OCI-M1 (cell line): Measurements from ENCODE around the gene FMR1NB.

ENCODE experiments used
- DNase-seq: peaks from one replicate; lab custom pipeline; 2025; lab: John Stamatoyannopoulos, UW

The FMR1NB gene, protein sequence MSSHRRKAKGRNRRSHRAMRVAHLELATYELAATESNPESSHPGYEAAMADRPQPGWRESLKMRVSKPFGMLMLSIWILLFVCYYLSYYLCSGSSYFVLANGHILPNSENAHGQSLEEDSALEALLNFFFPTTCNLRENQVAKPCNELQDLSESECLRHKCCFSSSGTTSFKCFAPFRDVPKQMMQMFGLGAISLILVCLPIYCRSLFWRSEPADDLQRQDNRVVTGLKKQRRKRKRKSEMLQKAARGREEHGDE

DNA sequence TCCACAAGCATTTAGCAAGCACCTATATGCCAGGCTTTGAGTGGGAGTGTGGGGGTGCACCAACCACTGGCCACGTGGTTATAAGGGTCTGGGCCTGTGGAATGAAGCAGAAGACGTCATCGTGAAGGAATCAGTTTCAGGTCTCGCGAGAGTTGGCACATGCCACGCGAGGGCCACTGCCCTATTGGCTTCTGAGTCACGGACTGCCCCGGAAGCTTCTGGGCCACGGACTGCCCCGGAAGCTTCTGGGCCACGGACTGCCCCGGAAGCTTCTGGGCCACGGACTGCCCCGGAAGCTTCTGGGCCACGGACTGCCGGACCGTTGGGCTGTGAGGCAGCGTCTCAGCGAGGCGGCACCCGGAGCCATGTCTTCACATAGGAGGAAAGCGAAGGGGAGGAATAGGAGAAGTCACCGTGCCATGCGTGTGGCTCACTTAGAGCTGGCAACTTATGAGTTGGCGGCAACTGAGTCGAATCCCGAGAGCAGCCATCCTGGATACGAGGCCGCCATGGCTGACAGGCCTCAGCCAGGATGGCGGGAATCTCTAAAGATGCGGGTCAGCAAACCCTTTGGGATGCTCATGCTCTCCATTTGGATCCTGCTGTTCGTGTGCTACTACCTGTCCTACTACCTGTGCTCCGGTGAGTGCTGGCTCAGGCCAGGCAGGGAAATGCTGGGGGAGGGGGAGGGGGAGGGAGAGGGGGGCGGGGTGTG, at the start of gene FMR1NB:
FMR1NB (plus strand) TSS at position 300 of the 715 bp plus-strand sequence; CDS start at position 366, 66 bp downstream.
- no peak for DNase-seq

DNA sequence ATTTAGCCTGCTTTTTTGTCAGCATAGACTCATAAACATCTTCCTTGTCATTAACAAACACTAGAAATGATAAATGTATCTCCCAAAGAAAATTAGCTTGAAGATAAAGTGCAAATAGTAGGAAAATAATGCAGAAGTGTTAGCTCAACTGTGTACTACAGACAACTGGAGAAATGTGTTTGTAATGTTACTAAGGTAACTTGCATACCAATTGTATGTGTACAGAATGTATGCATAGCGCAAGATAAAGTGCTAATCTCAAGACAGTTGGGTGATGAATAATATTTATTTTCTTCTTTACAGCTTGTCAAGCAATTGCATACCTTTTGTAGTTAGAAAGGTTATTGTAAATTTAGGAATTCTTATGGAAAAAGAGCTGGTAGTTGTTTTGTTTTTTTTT, 47.3 kb upstream of the FMR1NB start:
- no peak for DNase-seq

DNA sequence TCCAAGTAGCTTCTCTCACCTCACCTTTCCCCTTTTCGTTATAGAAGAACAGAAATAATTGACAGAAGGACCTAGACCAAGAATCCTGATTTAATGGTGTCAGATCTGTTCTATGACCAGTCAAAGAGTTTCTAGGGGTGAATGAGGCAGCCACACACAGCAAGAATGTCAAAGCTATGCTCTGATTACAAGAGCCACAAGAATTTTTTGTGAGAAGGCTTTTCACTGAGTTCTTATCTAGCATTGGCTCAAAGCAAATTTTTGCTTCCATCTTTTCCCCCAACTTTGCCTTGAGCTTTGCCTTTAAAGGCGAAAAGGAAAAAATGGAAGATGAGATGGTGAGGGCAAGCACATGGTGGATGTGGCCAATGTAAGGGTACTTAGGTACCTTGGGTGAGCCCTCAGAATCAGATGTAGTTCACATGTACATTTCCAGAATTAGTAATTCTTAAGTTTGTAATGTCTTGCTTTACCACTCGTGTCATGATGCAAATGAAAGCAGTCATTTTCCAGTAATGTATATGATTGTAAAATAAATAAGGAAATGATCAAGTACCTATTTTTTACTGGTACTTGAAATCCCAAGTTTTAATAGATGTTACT, 45.9 kb upstream of the FMR1NB start:
- DNase-seq, result no peak

DNA sequence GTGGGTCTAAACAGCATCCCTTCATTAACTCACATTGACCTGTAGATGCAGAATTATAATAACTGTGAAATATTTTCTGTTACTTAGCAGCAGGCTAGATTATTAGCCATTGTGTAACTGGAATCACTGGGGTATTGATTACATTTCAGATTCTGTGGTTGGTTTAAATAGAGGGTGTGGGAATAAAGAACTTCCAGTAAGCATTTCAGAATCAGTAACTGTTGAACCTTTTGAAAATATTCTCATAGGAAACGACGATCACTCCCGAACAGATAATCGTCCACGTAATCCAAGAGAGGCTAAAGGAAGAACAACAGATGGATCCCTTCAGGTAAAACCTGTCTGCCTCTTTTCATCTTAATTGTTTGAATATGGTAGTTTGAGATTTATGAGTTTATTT, 35.9 kb upstream of the FMR1NB start:
- DNase-seq, result no peak

DNA sequence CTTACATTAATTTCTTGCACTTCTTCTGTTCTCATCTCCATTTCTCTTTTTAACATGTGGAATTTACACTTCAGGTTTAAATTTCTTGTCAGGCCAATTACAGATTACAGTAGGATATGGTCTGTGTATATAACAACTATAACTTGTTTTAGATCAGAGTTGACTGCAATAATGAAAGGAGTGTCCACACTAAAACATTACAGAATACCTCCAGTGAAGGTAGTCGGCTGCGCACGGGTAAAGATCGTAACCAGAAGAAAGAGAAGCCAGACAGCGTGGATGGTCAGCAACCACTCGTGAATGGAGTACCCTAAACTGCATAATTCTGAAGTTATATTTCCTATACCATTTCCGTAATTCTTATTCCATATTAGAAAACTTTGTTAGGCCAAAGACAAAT, 32.6 kb upstream of the FMR1NB start:
- no peak for DNase-seq

DNA sequence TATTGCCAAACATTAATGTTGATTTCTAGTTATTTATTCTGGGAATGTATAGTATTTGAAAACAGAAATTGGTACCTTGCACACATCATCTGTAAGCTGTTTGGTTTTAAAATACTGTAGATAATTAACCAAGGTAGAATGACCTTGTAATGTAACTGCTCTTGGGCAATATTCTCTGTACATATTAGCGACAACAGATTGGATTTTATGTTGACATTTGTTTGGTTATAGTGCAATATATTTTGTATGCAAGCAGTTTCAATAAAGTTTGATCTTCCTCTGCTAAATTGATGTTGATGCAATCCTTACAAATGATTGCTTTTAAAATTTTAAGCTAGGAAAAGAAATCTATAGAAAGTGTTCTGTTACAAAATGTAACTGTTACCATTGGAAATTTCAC, 30.8 kb upstream of the FMR1NB start:
- no peak for DNase-seq

DNA sequence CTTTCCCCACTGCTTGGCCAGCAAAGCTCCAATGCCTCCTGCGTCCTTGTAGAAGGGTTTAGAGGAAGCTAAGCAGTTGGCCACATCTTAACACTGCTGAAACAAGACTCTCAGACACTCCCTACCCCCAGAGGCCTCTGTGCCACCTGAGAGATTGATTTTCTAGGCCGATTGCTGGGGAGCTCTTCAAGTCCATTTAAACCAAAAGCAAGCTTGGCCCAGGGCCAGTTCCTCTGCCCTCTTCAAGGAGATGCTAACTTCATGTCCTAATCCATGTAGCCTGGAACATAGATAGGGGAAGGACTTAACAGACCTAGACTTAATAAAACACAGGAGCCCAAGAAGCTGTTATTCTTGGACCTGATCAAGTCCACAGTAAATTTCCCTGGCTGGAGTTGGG, 27.2 kb upstream of the FMR1NB start:
- DNase-seq, result no peak

DNA sequence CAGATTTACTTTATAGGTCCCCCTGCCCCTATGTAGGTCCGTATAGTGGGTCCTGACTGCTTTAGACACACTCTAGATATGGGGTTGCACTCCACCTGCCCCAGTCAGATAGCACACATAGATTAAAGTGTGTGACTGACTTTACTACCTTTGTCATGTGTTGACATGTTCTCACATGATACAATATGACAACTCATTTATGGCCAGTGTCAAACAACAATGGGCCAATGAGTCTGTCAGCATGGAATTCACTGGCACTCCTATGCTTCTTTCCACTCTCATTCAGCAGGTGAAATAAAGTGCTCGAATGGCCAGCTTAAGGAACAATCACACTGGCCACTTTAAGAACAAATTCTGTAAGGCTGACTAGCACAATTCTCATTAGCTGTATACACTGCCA, 23.8 kb upstream of the FMR1NB start:
- DNase-seq, result no peak

DNA sequence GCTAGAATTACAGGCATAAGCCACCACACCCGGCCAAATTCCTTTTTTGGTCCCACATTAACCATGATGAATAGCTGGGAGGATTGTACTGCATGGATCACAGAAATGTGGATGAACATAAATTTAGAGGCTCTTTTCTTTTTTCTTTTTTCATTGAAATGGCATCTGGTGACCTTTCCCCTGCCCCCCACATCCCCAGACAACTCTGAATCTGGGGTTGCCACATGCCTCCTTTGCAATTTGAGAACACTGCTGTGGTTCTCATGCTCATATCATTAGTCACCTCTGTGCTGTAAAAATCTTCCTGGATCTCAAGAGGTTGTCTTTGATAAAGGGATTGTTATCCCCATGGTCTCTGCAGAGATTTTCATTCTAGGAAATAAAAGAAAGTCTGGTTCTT, 22.8 kb upstream of the FMR1NB start:
- no peak for DNase-seq

DNA sequence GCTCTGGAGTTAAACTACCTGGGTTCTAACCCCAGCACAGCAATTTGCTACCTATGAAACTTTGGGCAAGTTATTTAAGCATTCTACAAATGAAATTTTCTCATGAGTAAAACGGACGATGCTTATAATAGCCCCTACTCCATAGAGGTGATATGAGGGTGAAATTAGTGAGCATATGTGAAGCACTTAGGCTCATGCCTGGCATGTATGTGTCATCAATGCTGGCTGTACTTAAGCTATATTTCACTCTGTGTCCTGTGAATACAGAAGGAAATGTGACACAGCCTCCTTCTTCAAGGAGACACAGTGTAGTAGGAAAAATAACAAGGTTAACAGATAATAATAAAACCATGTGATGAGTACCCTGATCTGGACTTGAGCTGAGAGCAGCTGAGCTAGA, 20.4 kb upstream of the FMR1NB start:
- DNase-seq, result no peak

DNA sequence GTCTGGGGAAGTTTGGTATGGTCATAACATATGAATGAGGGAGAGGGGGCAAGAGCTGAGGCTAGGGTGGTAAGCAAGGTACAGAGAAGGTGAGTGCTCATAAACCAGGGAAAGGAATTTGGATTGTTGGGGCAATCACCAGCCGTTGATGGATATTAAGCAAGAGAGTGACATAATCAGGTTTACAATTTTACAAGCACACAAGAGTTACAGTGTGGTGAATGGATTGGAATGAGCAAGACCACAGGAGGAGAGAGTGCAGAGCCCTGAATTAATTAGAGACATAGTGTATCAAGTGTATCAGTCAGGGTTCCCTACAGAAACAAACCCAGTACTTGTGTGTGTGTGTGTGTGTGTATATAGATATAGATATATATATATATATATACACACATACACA, 18.7 kb upstream of the FMR1NB start:
- no peak for DNase-seq

DNA sequence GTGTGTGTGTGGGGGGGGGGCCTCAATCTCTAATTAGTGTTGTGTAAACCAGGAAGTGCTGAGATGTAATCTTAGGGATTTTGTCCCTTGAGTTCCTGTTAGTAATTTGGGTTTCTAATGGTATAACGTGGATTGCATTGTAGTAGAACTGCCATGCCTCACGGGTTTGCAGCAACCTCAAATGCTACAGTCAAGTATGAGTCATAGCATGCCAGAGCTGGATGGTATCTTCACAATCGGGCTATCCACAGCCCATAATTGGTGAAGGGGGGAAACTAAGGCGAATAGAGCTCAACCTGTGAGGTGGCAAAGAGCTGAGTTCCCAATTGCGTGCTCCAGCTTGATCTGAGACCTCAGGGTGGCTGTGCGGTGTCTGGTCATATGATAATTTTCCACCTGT, 2.2 kb upstream of the FMR1NB start:
- DNase-seq, result no peak

DNA sequence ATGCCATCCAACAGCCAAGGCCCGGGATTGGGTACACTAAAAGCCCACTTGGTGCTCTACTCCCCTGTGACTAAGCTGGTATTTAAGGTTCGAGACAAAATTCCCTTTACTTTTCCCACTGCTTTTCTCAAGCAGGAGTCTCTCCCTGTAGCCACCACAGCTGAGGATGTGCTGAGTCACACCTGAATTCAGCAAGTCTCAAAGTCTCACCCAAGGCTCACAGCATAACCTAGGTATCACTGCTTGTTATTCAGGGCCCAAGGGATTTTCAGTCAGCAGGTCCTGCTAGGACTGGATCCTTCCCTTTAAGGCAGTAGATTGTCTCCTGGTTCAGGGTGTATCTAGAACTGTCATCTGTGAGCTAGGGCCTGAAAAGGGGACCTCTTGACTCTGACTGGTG, 39.2 kb downstream of the FMR1NB start:
- no peak for DNase-seq

DNA sequence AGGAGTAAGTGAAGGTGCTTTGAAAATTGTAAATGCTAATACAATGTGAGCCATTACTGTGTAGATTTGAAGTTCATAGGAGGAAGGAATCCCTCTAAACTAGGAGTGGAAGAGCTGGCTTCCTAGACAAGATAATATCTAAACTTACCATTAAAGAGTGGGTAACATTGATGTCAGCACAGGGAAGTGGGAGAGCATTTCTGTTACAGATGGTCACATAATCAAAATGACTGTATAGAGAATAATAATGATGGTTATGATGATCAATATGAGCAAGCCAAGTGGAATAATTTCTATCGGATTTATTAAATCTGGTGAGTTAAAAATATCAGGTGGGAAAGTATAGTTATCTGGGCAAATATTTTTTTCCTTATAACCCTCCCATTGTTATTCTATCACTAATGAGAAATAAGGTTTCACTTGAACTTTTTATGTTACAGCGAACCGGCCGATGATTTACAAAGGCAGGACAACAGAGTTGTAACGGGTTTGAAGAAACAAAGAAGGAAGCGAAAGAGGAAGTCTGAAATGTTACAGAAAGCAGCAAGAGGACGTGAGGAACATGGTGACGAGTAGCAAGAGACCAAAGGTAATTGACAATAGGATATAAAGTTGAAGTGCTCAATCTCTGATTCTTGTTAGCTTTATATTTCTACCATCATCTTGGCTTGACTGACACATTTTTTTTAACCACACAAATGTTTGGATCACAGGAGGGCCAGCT, 43.5 kb downstream of the FMR1NB start:
- DNase-seq, result no peak

DNA sequence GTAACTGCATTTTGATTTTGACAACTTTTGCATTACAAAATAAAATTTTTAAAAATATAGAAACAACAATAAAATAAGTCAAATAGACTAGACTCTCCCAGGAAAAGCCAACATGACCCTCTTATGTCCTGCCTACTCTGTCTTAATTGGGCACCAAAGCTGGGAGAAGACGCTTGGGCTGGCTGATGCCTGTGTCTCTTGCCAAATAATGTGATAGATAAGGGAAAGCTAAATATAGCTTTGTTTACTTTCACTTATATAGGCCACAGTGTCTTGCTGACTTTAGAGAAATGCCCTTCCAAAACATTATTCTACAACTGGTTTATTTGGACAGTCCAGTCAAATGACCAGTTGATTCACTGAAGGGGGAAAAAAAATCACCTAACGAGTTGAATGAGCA, 54.2 kb downstream of the FMR1NB start:
- peak; percentile 26 for DNase-seq

DNA sequence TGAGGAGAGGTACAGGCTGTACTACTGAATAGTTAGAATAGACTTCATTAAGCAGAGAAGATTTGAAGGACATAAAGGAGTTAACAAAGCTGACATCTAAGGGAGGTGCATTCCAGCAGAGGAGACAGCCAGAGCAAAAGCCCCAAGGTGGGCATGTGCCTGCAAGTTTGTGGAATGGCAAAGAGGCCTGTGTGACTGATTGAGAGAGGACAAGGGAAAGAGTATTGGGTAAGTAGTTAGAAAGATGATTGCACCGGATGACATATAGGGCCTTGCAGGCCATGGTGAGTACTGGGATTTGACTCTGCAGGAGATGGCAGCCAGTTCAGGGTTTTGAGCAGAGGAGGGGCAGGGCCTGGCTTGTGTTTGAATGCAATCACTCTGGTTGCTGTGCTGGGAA, 55.9 kb downstream of the FMR1NB start:
- DNase-seq, result no peak

DNA sequence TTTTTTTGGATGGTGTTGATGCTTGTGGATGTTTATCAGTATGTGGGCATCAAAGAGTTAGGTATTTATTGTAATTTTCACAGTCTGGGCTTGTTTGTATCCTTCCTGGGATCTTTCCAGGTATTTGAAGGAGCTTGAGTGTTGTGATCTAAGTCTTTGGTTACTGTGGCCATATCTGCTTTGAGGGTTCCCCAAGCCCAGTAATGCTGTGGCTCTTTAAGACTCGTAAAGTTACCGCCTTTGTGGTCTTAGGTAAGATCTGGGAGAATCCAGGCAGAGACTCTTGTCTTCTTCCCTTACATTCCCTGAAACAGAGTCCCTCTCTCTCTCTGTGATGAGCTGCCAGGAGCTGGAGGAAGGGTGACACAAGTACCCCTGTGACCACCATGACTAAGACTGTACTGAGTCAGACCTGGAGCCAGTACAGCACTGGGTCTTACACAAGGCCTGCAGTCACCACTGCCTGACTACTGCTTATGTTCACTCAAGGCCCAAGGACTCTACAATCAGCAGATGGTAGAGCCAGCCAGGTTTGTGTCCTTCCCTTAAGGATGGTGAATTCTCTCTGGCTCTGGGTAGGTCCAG, 62.2 kb downstream of the FMR1NB start:
- DNase-seq, result no peak

DNA sequence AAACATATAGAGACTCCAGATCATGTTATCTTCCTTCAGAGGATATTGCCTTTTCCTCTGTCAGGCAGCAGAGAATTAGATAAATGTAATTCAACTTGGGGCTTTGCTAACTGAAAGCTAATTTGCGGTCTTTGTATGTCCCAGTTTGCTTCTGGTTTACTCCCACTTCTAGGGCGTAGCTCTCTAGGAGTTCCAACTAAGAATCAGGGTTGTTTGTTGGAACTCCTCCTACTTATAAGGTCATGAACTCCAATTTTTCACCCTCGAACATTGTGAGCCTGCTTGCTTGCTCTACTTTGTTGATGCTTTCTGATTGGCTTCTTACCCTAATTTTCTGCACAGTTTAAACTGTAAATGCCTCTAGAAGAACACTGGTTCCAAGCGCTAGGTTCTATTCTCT, 66.1 kb downstream of the FMR1NB start:
- peak; percentile 32 for DNase-seq

DNA sequence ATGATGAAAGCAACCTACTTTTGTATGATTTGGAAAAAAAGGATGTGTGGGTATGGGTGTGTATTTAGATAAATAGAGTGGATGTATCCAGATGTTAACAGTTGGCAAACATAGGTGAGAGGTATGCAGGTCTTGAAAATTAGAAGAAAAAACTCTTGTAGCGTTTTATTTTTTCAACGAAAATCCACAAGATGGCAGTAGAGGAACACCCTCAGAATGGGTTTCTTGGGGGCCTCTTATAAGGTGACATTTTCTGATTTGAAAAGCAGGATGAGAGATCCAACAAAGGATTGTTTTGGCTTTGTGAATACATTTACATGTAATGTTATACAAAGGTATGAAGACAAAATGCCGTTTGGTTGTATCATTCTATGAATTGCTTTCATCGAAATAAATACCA, 68.3 kb downstream of the FMR1NB start:
- DNase-seq, result peak; percentile 51

DNA sequence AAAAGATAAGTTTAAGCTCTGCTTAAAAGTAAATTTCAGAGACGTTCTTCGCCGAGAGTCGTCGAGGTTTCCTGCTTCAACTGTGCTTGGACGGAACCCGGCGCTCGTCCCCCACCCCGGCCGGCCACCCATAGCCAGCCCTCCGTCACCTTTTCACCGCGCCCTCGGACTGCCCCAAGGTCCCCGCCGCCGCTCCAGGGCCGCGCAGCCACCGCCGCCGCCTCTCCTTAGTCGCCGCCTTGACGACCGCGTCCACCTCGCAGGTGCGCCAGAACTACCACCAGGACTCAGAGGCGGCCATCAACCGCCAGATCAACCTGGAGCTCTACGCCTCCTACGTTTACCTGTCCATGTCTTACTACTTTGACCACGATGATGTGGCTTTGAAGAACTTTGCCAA, 70.8 kb downstream of the FMR1NB start:
- DNase-seq, result no peak

DNA sequence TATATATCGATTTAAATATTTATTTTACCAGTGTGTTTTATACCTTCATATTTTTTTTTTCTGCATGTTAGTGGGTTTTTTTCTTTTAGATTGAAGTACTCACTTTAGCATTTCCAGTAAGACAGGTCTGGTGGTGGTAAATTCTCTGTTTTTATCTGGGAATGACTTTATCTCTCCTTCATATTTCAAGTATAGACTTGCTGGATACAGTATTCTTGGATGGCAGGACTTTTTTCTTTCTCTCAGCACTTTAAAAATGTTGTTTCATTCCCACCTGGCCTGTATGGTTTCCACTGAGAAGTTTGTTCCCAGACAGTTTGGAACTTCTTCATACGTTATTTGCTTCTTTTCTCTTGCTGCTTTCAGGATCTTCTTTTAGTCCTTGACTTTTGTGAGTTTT, 86.1 kb downstream of the FMR1NB start:
- DNase-seq, result no peak

DNA sequence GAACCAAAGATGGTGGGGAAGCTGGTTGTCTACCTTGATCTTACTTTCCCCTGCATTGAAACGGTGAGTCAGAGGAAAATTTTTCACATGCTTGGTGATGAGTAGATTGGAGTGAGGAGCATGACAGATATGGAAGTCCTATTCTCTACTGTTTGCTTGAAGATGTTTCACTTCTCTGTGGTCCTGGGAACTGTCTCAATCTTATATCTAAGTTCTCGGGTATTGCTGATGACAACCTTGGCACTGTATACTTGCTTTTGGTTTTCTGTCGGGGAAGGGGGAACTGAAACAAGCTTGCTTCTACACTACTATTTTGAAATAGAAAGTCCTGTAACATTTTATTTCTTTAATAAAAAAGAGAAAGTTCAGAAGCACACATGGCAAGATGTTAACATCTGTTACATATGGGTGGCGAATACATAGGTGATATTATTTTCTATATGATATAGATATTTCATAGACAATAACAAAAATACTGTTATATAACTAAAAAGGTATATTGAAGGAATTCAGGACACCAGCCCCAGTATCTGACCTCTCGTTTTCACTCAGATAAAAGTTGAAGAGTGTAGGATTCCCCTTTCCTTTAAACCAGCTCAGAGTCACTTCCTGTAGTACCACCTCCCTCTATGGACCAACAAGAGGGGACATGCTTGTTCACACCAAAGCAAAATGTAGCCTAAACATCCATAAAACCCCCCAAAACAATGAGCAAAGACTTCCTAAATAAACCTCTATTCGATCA, 88.8 kb downstream of the FMR1NB start:
- no peak for DNase-seq
